OCI-LY1 (cell line): ENCODE measurements around the gene TSHZ3.

Source experiments
- H2AFZ ChIP-seq: fragments of 200-600 bp; sonication (generic), shearing (Covaris generic); 2 replicates; pipeline ENCODE4 v1.6.0; 2014; ENCODE audit warnings: antibody characterized with exemption, mild to moderate bottlenecking, low read length
- H3F3A ChIP-seq: fragments of 200-600 bp; sonication (generic), shearing (Covaris generic); 2 replicates; pipeline ENCODE4 v1.6.0; 2014; ENCODE audit warnings: mild to moderate bottlenecking, antibody characterized with exemption, low read length, moderate library complexity; ENCODE audit not compliant: insufficient read depth
- H3K27ac ChIP-seq: fragments of 200-600 bp; sonication (generic); 2 replicates; pipeline ENCODE4 v1.5.1; 2014; ENCODE audit warnings: low read length, mixed run types, mild to moderate bottlenecking, low read depth; ENCODE audit not compliant: poor library complexity, severe bottlenecking
- H3K27me3 ChIP-seq: fragments of 200-600 bp; sonication (generic); 2 replicates; pipeline ENCODE4 v1.6.0; 2014; ENCODE audit warnings: antibody characterized with exemption, mild to moderate bottlenecking, low read length, moderate library complexity; ENCODE audit not compliant: insufficient read depth
- H3K36me3 ChIP-seq: fragments of 200-600 bp; sonication (generic); 2 replicates; pipeline ENCODE4 v1.6.1; 2014; ENCODE audit warnings: mild to moderate bottlenecking, antibody characterized with exemption, low read length, moderate library complexity, mixed read lengths; ENCODE audit not compliant: insufficient read depth
- H3K4me1 ChIP-seq: fragments of 200-600 bp; sonication (generic); 2 replicates; pipeline ENCODE4 v1.5.1; 2014; ENCODE audit warnings: mild to moderate bottlenecking, low read length, moderate library complexity; ENCODE audit not compliant: insufficient read depth, severe bottlenecking
- H3K4me2 ChIP-seq: fragments of 200-600 bp; sonication (generic), shearing (Covaris generic); 2 replicates; pipeline ENCODE4 v1.6.1; 2014; ENCODE audit warnings: low read length
- H3K4me3 ChIP-seq: fragments of 200-600 bp; sonication (generic); 2 replicates; pipeline ENCODE4 v1.5.1; 2014; ENCODE audit warnings: low read length, low read depth, mild to moderate bottlenecking, mixed read lengths; ENCODE audit not compliant: poor library complexity, severe bottlenecking
- H3K79me2 ChIP-seq: fragments of 200-600 bp; shearing (Covaris generic); 2 replicates; pipeline ENCODE4 v1.6.1; 2016; ENCODE audit warnings: mixed run types, low read length, mixed read lengths; ENCODE audit not compliant: insufficient read depth
- H3K9ac ChIP-seq: fragments of 200-600 bp; sonication (generic), shearing (Covaris generic); 2 replicates; pipeline ENCODE4 v1.6.1; 2014; ENCODE audit warnings: mild to moderate bottlenecking, low read length, mixed read lengths
- H3K9me2 ChIP-seq: fragments of 200-600 bp; sonication (generic), shearing (Covaris generic); 2 replicates; pipeline ENCODE4 v1.6.1; 2014; ENCODE audit warnings: low read depth, mild to moderate bottlenecking, low read length, mixed read lengths
- H3K9me3 ChIP-seq: fragments of 200-600 bp; shearing (Covaris generic); 2 replicates; pipeline ENCODE4 v1.6.1; 2014; ENCODE audit warnings: low read length, mixed read lengths
- H4K20me1 ChIP-seq: fragments of 200-600 bp; sonication (generic), shearing (Covaris generic); 2 replicates; pipeline ENCODE4 v1.6.0; 2016; ENCODE audit warnings: mild to moderate bottlenecking, low read length; ENCODE audit not compliant: insufficient read depth
- EZH2 ChIP-seq: fragments of 200-600 bp; sonication (generic), shearing (Covaris generic); IDR thresholded peaks from 2 replicates; pipeline ENCODE4 v1.8.0; 2017; ENCODE audit warnings: borderline replicate concordance, mixed run types, mild to moderate bottlenecking, antibody characterized with exemption, low read length, moderate library complexity, mixed read lengths
- TF ChIP-seq, protein P1 (sequence below): fragments of 200-600 bp; sonication (generic), shearing (Covaris generic); IDR thresholded peaks from 2 replicates; pipeline ENCODE4 v1.5.1; 2017; ENCODE audit warnings: mild to moderate bottlenecking, antibody characterized with exemption, low read length, moderate library complexity, mixed read lengths

The TSHZ3 gene

DNA sequence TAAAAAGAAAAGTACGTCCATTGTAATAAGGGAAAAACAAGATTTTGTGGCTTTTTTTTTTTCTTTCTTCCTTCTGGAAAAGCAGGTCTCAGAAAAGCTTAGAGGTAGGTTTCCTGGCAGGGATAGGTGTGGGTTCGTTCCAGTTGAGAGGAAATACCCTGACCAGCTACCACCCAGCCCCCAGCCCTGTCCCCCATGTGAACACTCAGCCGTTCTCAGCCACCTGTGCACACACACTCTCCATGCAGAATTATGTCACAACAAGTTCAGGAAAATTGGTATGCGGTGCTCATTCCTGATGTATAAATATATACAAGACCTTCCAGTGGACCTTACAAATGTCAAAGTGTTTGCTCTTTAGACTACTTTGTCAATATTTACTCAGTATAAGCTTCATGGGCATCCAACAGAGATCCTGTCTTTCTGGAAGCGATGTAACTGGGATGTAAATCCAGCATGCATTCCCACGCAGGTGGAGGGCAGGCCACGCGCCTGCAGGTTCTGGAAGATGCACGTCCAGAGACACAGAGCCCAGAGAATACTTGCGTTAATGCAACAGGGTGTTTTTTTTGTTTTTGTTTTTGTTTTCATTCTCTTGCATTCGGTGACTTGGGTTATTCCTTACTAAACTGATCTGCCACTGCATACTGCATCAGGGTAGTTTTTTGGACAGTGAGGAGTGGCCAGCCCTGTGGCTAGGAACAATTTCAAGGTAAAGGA is 68.8 kb downstream of the TSHZ3 start:
- Histone ChIP-seq H3K9ac (no peak overlapping the region), H3K4me2 (no peak overlapping the region), H3K4me1 (no peaks in the 10 kb centered on the region), H3K27me3 (no peaks in the 10 kb centered on the region), H3K9me3 (no peaks in the 10 kb centered on the region), H4K20me1 (no peaks in the 10 kb centered on the region), H3F3A (no peaks in the 10 kb centered on the region), H3K9me2 (no peaks in the 10 kb centered on the region), H3K4me3 (no peak overlapping the region), H3K79me2 (no peaks in the 10 kb centered on the region), H3K27ac (no peak overlapping the region), H3K36me3 (no peaks in the 10 kb centered on the region), H2AFZ (no peak overlapping the region)
- no peak for TF ChIP-seq EZH2
- TF ChIP-seq, protein P1, sequence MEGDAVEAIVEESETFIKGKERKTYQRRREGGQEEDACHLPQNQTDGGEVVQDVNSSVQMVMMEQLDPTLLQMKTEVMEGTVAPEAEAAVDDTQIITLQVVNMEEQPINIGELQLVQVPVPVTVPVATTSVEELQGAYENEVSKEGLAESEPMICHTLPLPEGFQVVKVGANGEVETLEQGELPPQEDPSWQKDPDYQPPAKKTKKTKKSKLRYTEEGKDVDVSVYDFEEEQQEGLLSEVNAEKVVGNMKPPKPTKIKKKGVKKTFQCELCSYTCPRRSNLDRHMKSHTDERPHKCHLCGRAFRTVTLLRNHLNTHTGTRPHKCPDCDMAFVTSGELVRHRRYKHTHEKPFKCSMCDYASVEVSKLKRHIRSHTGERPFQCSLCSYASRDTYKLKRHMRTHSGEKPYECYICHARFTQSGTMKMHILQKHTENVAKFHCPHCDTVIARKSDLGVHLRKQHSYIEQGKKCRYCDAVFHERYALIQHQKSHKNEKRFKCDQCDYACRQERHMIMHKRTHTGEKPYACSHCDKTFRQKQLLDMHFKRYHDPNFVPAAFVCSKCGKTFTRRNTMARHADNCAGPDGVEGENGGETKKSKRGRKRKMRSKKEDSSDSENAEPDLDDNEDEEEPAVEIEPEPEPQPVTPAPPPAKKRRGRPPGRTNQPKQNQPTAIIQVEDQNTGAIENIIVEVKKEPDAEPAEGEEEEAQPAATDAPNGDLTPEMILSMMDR, result no peak

DNA sequence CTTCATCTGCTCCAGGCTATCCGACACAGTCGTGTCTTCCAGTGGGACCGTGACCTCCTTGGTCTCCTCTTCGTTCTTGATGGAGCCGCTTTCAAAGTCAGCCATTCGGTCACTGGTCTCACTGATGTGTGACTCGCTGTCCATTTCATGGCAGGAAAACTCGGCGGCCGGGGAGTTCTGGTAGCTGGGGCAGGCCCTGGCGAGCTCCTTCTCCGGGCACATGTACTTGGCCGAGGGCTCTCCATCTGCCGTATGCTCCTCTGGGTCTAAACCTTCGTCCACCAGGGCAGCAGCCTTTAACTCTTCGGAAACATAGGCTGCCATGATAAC is 69.8 kb downstream of the TSHZ3 start:
- Histone ChIP-seq H3K4me1 (no peaks in the 10 kb centered on the region), H3K9me2 (no peaks in the 10 kb centered on the region), H3K27me3 (no peaks in the 10 kb centered on the region), H3K79me2 (no peaks in the 10 kb centered on the region), H3K4me2 (no peak overlapping the region), H3K27ac (no peak overlapping the region), H3K9me3 (no peaks in the 10 kb centered on the region), H3K4me3 (no peak overlapping the region), H3K36me3 (no peaks in the 10 kb centered on the region), H2AFZ (no peak overlapping the region), H3F3A (no peaks in the 10 kb centered on the region), H4K20me1 (no peaks in the 10 kb centered on the region), H3K9ac (no peak overlapping the region)
- no peak for TF ChIP-seq EZH2
- TF ChIP-seq, protein P1, result no peak

DNA sequence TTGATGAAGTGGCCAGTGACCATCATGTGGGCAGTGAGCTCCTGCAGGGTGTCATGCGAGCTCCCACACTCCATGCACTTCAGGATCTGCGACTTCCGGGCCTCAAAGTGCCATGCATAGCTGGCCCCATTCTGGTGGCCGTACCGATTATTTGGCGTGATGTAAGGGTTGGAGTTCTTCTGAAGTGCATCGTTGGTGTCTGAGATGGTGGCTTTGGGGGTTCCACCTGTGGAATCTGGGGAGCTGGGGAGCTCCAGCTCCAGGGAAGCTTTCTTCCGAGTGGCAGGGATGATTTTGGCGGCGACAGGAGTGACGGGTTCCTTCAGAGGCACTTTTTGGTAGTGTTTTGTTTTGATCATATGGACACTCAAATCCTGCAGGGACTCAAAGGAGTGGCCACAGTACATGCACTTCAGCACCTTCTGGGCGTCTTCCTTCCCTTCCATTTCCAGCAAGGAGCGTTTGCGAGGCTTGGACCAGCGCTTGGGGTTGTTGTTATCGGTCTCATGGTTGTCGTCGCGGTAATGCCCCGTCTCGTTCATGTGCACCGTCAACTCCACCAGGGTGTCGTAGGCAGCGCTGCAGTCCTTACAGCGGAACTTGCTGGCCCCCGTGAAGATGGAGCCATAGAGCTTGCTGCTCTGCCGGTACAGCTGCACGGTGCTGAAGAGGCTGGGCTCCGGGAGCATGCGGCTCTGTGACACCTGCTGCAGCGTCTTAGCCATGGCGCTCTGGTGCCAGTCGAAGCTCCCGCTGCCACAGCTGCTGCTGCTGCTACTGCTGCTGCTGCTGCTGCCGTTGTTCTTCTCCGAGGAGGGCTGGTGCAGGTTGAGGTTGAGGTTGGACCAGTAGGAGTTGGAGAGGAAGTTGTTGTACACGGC is 70.4 kb downstream of the TSHZ3 start:
- Histone ChIP-seq H3K9me2 (no peaks in the 10 kb centered on the region), H3K9ac (no peak overlapping the region), H3F3A (no peaks in the 10 kb centered on the region), H3K4me2 (no peak overlapping the region), H3K27ac (no peak overlapping the region), H3K36me3 (no peaks in the 10 kb centered on the region), H3K79me2 (no peaks in the 10 kb centered on the region), H3K27me3 (no peaks in the 10 kb centered on the region), H2AFZ (no peak overlapping the region), H4K20me1 (no peaks in the 10 kb centered on the region), H3K9me3 (no peaks in the 10 kb centered on the region), H3K4me1 (no peaks in the 10 kb centered on the region), H3K4me3 (no peak overlapping the region)
- no peak for TF ChIP-seq EZH2
- TF ChIP-seq, protein P1, result no peak
